ENCODE results near the gene SOX1. TPM values are rescaled to one million over a fixed set of nuclear protein-coding genes. Genes with fewer than 3 reads are reported as not detected.

SOX1 gene
- total and polyA plus RNA-seq, 9 of the 15 experiments (the other 6 are each of a cell fraction or from before 2014, with no cell fraction given): not detected

GRCh38 chr13:112104881-112105234 is 37.9 kb downstream of the SOX1 start (continued):
- no peak for TF ChIP-seq ZNF407 (IDR thresholded peaks at IDR 0.05; ENCODE audit: low read depth)
- no peak for TF ChIP-seq BHLHE40 (IDR thresholded peaks at IDR 0.05; ENCODE audit: low read length)
- no peak for TF ChIP-seq ZNF696 (CRISPR knock-in tag; conservative IDR thresholded peaks at IDR 0.05)
- no peak for TF ChIP-seq MYBL2 (IDR thresholded peaks at IDR 0.05; ENCODE audit: low read depth)
- TF ChIP-seq MYBL2 (CRISPR knock-in tag; IDR thresholded peaks at IDR 0.05; ENCODE audit: borderline replicate concordance): no peak
- no peak for TF ChIP-seq NR1H2 (CRISPR knock-in tag; IDR thresholded peaks at IDR 0.05)
- TF ChIP-seq FOXP1 (CRISPR knock-in tag; IDR thresholded peaks at IDR 0.05): no peak
- TF ChIP-seq ZFPM2 (CRISPR knock-in tag; IDR thresholded peaks at IDR 0.05): no peak
- TF ChIP-seq ZBTB26 (CRISPR knock-in tag; IDR thresholded peaks at IDR 0.05): no peak

Measured in K562 (cell line).